Skeletal muscle cell (primary cell): ENCODE data around the gene NPFF.
"Not testable (repeated sequence)": the region's sequence is repeated elsewhere in the genome, so short reads cannot be mapped to it uniquely, and the experiment has no call there.

Experiments
- DNase-seq: peaks from one replicate; pipeline ENCODE4 v3.0.0-alpha.2; 2010; ENCODE audit warnings: low read depth
- H3K4me3 ChIP-seq: 2 replicates; pipeline ENCODE4 v1.5.1; 2011; ENCODE audit warnings: low read depth, mild to moderate bottlenecking, control low read depth, low read length, moderate library complexity

The NPFF gene, protein sequence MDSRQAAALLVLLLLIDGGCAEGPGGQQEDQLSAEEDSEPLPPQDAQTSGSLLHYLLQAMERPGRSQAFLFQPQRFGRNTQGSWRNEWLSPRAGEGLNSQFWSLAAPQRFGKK

DNA sequence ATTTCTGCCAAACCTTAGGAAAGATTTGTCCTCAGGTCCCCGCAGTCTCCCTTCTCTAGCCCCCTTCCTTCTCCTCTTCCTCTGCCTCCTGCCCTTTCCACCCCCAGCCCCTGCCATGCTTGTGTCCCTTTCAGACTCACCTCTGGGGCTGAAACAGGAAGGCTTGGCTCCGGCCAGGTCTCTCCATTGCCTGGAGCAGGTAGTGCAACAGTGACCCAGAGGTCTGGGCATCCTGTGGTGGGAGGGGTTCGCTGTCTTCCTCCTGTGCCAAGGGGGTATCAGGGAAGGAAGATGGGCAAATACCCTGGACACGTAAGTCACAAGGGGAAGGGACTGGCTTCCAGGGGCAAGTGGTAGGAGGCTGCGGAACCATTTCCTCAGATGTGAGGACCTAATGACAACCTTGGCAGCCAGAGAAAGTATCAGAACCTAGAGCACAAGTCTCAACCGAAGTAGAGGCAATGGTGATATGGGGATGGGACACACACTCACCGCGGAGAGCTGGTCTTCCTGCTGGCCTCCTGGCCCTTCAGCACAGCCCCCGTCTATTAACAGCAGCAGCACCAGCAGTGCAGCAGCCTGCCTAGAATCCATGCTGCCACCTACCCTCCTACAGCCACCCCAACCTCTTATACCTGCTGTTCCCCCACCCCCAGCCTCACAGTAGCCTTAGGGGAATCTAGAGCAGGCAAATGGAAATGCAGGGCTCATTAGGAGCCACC is at the start of gene NPFF:
Gene NPFF (minus strand): TSS at position 604 of the 722 bp plus-strand sequence. CDS start 10 bp downstream, at position 594.
- no peak for DNase-seq
- H3K4me3 ChIP-seq, result no peak within 1 kb of the TSS

DNA sequence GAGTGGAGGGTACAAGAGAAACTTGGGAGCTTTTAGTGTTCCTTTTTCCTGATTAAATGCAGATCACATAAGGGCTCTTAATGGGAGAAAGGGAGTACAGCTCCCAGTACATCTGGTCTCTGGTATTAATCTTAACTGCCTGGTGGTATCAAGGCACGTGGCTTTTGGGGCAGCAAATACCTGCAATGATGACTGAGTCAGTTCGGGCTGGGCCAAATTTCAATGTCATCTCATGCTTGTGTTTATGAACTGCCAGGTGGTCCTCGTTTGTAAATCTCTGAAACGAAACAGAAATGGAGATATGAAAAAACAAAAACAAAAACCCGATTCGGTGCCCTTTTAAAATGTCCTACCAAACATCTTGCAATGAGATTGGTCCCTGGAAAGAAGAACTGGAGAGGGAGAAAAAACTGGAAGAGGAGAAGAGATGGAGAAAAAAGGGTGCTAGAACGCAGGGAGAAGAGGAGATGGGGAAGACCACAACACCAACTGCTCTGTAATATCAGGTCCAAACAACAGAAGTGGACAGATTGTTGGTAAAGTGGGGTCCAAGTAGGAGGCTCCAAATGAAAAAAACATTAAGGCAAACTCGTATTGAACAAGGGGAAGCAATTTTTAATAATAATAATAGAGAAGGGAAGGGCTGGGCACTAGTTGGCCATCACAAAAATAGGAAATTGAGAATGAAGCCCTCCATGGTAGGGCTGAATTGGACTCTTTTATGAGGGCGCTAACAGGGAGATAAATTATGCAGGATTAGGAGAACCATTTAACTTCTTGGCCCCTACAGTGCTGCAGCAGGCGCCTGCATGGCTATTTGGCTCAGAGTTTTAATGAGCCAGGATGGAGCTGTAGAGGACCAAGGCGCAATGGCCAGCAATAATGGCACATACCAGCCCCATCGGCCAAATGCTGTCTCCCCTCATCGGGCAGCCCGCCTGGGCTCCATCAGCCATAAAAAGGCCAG is 45.4 kb upstream of the NPFF start:
- H3K4me3 ChIP-seq, result no peak overlapping the region
- no peak for DNase-seq

DNA sequence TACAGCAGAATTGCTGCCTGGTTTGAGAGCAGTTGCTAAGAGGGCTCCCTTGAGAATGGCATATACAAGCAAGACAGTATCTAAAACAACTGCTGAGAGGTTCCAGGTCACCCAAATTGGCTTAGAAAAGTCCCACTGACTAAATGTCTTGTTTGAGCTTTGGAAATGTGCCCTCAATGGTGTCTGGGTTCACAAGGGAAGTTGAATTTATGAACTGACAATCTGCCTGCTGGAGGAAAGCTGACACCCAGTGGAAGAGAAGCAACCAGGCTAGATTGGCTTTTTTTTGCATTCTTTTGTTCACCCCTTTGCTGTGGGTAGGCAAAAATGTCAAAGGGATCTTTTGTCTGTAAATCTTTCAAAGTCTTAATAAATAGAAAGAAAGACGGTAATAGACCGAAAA is 44.6 kb upstream of the NPFF start:
- H3K4me3 ChIP-seq, result no peak overlapping the region
- no peak for DNase-seq

DNA sequence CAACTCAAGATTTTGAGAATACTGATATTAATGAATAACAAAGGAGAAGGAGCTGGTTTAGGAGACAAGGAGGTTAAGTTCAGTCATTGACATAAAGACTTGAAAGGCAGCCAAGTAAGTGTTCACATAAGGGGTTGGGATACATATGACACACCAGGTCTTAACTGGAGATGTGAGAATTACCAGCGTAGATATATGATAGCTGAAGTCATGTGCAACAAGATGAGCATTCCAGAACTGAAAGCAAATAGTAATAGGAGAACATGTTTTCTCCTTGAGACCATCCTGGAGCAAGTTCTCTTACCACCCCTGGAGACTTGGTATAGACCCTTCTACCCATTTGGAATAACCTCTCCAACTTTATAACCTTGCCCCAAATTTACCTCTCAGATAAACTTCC is 43.3 kb upstream of the NPFF start:
- peak; percentile 76 for DNase-seq

DNA sequence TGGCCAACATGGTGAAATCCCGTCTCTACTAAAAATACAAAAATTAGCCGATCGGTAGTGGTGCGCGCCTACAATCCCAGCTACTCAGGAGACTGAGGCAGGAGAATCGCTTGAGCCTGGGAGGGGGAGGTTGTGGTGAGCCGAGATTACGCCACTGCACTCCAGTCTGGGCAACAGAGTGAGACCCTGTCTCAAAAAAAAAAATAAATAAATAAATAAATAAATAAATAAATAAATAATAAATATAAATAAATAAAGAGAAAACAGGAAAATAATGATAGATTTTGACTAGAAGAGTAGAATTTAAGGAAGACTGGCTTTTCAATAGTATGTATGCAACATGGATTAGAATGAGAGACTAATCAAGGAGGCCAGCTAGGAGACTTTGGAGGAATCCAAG is 42.8 kb upstream of the NPFF start:
- not testable (repeated sequence) for H3K4me3 ChIP-seq, DNase-seq

More for the DNA sequence above, 43.3 kb upstream of the NPFF start:
- no peak overlapping the region for H3K4me3 ChIP-seq

DNA sequence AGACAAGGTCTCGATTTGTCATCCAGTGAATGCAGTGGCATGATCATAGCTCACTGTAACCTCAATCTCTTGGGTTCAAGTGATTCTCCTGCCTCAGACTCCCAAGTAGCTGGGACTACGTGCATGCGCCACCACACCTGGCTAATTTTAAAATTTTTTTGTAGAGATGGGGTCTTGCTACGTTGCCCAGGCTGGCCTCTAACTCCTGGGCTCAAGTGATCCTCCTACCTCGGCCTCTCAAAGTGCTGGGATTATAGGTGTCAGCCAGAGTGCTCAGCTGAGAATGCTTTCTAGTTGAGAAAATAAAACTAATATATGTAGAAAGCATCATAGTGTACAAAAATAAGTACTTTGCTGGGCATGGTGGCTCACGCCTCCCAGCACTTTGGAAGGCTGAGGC is 41.1 kb upstream of the NPFF start:
- not testable (repeated sequence) for H3K4me3 ChIP-seq, DNase-seq

DNA sequence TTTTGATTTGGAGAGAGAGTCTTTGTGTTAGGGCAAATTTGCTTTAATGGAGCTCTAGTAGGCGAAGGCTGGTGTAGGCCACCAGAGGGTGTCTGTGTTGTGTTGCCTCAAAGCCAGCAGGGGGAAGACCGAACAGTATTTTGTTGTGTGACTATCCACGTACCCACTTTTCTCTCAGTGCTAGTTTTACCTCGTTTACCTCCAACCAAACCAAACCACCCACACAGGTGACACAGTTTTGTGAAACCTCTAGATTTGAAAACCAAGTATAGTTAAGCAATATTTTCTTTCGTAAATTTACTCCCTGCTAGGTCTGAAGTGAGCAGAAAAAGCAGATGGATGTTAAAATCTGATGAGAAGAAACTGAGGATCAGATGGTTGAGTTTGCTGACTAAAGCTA is 36.3 kb upstream of the NPFF start:
- no peak overlapping the region for H3K4me3 ChIP-seq
- no peak for DNase-seq

DNA sequence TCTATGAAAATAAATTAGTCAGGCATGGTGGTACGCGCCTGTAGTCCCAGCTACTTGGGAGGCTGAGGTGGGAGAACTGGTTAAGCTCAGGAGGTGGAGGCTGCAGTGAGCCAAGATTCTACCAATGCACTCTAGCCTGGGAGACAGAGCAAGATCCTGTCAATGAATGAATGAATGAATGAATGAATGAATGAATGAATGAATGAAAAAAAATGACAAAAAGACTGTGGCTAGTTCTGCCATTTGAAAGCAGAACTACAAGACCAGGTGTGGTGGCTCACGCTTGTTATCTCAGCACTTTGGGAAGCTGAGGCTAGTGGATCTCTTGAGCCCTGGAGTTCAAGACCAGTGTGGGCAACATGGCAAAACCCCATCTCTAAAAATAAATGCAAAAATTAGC is 32.2 kb upstream of the NPFF start:
- H3K4me3 ChIP-seq, result no peak overlapping the region
- DNase-seq, result no peak

DNA sequence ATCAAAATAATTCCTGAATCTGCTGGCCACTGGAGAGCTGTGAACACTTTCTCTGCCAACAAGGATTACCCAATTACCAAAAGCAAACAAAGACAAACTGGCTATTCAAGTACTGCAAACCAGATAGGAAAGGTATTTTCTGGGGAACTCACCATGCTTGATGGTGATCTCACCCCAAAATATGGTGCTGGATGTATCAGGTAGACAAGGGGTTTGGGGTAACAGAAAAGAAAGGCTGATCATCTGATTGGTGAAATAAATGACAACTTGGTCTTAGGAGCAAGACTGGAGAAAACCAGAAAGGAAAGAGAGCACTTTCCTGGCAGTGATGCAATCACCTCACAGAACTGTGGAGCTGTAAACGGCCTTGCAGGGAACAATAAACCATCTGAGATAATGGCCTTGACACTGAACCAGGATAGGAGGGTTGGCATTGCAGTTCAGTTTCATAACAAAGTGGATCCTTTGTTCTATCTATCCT is 31.0 kb upstream of the NPFF start:
- DNase-seq, result peak; percentile 67
- H3K4me3 ChIP-seq, result no peak overlapping the region

DNA sequence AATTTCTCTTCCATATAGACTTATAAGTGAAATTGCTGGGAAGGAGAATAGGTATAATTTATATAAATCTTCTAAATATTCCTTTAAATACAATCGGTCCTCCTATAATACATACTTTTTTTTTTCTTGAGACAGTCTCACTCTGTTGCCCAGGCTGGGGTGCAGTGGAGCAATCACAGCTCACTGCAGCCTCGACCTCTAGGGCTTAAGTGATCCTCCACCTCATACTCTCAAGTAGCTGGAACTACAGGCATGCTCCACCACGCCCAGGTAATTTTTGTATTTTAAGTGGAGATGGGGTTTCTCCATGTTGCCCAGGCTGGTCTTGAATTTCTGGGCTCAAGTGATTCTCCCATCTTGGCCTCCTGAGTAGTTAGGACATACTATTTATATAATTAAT is 29.7 kb upstream of the NPFF start:
- H3K4me3 ChIP-seq, result no peak overlapping the region
- no peak for DNase-seq

DNA sequence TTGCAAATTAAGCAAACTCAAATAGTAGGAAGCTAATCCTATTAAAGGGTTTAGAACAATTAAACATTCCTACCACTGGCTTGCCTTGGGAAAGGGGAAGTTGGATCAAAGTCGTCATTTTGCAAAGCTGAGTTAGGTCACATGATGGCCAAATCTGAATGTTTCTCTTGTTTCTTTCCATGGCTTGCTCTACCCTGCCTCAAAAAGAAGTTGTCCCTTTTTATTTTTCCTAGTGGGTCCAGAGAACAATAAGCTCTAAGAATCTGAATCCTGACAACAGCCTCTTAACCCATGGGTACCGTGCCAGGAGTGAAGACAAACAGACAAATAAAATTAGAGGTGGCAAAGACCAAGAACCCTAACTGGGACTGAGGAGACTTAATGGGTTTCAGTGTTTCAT is 26.2 kb upstream of the NPFF start:
- H3K4me3 ChIP-seq, result no peak overlapping the region
- DNase-seq, result no peak

DNA sequence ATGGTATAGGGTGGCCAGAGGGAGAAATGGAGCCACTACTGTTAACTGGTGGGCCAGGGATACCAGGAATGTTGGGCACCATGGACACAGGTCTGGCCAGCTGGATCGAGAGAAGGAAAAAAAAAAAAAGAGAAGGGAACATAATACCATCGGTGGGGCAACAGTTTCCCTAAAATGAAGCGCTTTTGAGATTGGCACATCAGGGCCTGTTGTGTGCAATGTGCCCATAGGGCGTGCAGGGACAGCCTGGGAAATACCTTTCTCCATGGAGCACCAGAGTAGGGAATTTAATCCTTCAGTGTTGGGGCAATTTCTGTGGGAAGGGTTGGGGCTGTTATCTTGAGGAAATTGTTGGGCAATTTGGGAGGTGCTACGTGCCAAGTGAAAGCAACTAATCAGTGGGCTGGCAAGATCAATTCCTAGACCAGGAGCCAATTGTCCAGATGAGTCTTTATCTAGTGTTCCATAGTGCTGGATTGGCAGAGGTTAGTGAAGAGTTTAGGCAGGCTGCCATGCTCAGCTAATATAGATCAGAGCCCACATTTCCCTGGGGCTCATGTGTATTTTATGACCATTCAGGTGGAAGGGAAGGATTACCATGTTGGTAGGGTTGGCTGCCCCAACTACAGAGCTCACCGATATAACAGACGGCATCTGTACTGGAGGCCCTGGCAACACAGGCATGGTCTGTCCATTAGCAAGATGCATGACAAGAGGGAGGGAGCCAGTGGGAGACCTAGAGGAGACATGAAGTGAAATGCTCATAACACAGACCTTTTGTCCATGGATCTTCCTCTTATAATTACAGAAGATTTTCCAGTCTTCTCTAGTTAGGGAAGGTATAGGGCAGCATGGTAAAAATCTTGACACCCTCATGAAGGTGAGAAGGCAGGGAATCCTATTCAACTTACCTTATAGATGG is 25.5 kb upstream of the NPFF start:
- no peak overlapping the region for H3K4me3 ChIP-seq
- no peak for DNase-seq

DNA sequence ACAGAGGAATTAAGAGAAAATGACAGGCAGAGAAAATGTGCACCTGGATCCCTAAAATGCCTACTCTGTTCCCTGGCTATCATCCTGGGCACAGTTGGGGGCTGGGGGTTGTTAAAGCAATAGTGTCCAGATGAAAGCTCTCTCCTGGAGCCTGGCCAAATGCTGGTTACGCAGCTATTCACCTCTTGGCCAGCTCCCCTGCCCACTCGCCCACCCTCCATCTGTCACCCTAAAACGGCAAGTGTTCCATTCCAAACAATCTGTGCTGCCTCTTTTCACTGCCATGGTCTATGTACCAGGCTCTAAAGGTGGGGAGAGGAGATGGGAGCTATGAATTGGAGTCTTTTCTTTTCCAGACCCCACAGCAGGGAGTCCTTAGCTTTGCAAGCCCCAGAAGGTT is 24.7 kb upstream of the NPFF start:
- no peak for DNase-seq
- no peak overlapping the region for H3K4me3 ChIP-seq

DNA sequence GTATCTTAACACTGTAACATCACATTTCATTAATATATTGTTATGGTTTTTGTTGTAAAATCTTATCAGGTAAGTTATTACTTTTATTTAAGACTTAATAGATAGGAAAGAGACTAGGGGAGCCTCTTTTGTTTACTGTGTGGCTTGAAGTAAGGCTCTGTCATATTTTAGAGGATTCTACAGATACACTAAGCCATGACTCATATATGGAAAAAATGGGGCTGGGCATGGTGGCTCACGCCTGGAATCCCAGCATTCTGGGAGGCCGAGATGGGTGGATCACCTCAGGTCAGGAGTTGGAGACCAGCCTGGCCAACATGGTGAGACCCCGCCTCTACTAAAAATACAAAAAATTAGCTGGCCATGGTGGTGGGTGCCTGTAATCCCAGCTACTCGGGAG is 23.6 kb upstream of the NPFF start:
- no peak for DNase-seq
- no peak overlapping the region for H3K4me3 ChIP-seq

DNA sequence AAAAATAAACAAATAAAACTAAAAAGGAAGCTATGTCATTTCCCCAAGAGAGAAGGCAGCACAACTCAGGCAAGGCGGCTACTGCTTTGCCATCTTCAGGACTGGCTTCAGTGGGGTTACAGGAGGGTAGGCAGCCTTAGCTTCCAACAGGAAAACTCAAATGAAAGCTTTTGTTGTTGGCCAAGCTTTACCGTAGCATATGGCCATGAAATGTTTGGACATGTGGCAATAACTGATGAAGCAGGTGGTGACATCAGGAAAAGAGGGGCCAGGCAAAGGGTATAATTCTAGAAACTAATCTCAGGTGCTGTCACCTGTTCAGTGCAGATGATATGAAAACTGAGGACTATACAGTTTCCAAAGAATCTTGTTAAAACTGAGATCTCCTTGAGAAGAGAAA is 22.8 kb upstream of the NPFF start:
- no peak overlapping the region for H3K4me3 ChIP-seq
- DNase-seq, result no peak

DNA sequence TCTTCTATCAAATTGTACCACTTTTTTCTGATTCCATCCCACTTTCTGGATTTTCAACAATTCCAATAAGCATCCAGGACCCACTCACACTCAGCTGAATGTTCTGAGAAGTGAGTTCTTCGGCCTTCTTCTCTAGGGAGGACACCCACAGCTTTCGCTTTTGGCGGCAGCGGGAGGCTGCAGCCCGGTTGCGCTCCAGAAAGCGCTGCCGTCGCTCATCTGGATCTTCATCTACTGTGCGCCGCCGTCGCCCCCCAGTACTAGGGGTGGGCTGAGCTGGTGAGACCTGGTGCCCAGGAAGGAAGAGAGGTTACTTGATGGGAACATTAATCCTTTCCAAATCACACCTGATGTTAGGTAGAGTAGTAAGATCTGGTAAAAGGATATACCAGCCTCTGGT is 17.2 kb upstream of the NPFF start:
- no peak for DNase-seq

DNA sequence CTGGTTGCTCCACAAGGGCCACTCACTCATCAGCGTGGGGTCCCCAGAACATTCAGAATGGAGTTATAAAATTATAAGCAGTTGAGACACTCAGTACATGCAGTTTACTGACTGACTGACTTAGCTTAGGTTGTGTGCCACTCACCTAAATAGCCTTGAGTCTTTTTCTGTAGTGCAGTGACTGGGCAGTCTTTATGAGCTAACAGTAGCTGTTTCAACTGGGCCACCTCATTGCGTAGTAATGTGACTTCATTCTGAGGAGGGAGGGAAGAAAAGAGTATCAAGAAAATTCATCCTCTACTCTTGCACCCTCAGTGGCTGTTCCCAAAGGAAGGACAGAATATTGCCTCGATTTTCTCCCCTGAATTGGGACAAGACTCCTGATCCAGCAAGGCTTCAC is 15.8 kb upstream of the NPFF start:
- DNase-seq, result no peak

More for the DNA sequence above, 17.2 kb upstream of the NPFF start:
- no peak overlapping the region for H3K4me3 ChIP-seq

DNA sequence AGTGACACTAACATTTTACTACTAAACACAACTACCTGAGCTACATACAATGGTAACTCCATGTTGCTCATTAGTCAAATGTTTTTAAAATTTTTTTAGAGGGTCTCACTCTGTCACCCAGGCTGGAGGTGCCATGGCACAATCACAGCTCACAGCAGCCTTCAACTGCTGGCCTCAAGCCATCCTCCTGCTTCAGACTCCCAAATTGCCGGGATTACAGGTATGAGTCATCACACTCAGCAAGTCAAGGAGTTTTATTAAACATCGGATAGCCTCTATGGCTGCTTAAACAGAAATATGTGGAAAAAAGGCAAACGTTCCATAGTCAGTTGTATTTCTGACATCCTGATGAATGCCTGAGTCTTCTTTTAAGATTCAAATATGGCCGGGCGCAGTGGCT is 11.1 kb upstream of the NPFF start:
- DNase-seq, result no peak
- no peak overlapping the region for H3K4me3 ChIP-seq

More for the DNA sequence above, 15.8 kb upstream of the NPFF start:
- no peak overlapping the region for H3K4me3 ChIP-seq

DNA sequence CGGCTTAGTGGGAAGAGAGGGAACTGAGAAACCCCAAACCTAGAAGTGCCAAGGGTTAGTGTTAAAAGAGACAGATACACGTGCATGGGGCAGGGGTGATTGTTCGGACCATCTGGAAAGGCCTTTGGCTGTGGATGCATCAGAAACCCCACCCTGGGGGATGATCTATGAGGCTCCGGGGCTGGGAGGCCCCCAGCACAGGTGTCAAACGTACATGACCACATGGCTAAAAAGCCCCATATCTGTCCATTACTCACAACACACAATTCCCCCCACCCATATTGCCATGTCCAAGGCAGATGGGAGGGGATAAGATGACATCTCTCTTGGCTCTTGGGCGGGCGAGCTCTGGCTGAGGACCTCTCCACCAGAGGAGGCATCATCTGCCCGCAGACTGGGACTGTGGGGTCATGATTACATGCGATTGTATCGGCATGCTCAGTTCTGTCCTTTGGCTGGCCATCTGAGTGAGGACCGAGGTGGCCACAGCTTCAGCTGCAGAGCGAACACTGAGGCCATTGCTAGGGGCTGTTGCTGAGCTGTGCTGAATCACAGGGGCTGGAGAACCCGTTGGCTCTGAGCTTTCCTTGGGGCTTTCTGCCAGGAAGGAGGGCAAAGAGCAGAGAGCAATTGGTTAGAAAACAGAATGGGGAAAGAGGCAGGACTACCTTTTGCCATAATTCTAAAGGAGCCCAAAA is 9.6 kb upstream of the NPFF start:
- DNase-seq, result no peak
- H3K4me3 ChIP-seq, result no peak overlapping the region
